ENCODE measurements around the gene TLX2. TPM values are rescaled to one million over a fixed set of nuclear protein-coding genes. Genes with fewer than 3 reads are reported as not detected.

The TLX2 gene
- total and polyA plus RNA-seq, 2 of the 8 experiments (the other 6 are each of a cell fraction or from before 2014, with no cell fraction given) = 0.06 to 0.17 TPM

GRCh38 chr2:74471332-74472065 lies 42.8 kb upstream of the TLX2 start (continued):
- TF ChIP-seq CBX5 (IDR thresholded peaks at IDR 0.05; ENCODE audit: low read depth, low read length) (no peak), CEBPB (IDR thresholded peaks at IDR 0.05; ENCODE audit: low read depth, low read length) (no peak), SAP30 (IDR thresholded peaks at IDR 0.05; ENCODE audit: insufficient read depth, insufficient replicate concordance, low read length) (no peak), EZH2 (IDR thresholded peaks at IDR 0.05; ENCODE audit: low read depth, low read length, severe bottlenecking) (no peak), CTCF (IDR thresholded peaks at IDR 0.05; ENCODE audit: control extremely low read depth in 1 of 3, insufficient read depth in 1 of 3, low read depth in 1 of 3, low read length in 3 of 3) (no peak)

Measured in H1 (cell line).